GM21717 (cell line): ENCODE results near the gene SLC16A4.
"Not testable (repeated sequence)": the region's sequence is repeated elsewhere in the genome, so short reads cannot be mapped to it uniquely, and the experiment has no call there.

Experiments
- ATAC-seq: cut with Tn5 transposase; IDR thresholded peaks from one replicate; pipeline ENCODE4 v1.9.1; 2021; ENCODE audit warnings: mild to moderate bottlenecking, moderate library complexity; ENCODE audit not compliant: unreplicated experiment

Gene SLC16A4

DNA sequence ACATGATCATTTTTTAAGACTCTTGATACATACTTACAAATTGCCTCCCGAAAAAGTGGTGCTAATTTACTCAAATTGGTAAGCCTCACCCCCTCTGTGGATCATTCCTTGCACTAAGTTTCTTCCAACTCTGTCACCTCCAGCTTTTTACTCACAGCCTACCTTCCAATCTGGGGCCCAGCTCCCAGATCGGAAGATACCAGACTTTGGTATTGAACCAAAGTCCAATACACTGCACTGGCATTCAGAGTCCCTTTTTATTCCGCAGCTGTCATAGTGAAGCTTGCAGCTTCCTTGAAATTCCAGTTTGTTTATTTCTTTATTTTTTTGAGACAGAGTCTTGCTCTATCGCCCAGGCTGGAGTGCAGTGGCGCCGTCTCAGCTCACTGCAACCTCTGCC, 18.5 kb upstream of the SLC16A4 start:
- ATAC-seq, result no peak

DNA sequence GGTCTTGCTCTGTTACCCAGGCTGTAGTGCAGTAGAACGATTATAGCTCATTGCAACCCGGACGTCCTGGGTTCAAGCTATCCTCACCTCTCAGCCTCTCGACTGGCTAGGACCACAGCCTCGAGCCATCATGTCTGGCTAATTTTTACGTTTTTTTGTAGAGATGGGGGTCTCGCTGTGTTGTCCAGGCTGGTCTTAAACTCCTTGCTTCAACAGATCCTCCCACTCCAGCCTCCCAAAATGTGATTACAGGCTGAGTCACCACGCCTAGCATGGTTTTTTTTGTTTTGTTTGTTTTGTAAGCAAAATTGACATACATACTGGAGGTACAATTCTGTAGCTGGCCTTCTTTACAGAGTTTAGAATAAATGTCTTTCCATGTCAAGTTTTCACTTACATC, 17.7 kb upstream of the SLC16A4 start:
- no peak for ATAC-seq

DNA sequence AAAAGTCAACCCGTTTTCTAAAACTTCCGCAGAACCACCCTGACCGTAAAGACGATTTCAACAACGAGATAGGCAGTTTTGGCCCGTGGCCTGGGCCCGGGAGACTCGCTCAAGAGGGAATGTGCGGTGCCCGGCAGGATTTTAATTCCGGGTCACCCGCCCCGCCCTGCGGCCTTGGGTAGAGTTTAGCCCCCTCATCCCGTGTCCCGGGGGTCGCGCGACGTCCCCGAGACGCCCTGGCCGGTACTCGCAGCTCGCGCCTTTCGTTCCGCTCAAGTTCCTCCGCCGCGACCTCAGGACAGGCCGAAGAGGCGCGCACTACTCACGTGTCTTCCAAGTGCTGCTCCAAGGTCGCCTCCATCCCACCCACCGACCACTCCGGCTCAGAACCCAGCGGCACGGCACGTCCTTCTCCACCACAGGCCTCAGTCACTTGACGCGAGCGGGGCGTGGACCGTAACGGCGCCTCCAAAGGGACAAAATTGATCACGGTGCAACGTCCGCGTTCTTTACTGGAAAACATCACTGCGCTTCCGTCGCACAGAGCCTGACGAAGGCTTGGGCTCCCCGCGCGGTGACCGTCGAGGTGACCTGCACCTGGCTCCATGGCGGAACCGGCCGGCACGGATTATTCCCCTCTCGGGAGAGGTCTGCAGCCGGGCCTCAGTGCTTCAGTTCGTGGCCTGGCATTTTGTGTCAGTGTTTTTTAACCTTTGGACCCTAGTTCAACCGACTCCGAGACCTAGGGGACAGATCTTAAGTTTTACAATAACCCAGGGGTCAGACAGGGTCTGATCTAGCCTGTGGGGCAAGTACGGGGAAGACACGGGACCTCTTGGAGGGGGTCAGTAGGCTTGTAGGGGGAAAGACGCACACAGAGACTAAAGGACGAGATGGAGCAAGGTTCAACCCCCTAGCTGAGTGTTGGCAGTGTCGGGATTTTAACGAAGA, 16.7 kb upstream of the SLC16A4 start, which contains the start of gene LAMTOR5:
TSS of gene LAMTOR5 (minus strand) at position 435 of the 951 bp plus-strand sequence. CDS start at position 361, 74 bp downstream.
- ATAC-seq, result peak; percentile 85

DNA sequence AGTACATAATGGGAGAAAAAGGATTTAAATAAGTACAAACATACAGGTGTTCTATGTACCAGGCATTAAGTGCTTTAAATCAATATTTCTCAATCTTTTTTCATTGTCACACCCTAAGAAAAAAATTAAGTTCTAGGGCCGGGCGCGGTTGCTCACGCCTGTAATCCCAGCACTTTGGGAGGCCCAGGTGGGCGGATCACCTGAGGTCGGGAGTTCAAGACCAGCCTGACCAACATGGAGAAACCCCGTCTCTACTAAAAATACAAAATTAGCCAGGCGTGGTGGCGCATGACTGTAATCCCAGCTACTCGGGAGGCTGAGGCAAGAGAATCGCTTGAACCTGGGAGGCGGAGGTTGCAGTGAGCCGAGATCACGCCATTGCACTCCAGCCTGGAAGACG, 15.6 kb upstream of the SLC16A4 start:
- not testable (repeated sequence) for ATAC-seq

DNA sequence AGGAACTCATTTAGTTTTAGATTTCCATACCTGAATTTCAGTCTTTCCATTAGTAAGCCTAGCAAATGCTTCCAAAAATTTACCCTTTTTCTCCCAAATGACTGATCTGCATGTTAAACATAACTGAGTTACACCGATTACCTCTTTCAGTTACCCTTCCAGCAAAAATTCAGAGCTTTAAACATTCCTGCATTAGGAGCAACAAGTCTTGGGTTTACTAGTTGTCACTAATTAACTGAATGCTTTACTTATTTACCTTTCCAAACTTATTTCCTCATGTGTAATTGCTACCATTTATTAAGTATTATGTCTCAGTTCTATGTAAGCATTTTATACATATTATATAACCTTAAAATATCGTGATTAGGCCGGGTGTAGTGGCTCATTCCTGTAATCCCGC, 13.6 kb upstream of the SLC16A4 start:
- no peak for ATAC-seq

DNA sequence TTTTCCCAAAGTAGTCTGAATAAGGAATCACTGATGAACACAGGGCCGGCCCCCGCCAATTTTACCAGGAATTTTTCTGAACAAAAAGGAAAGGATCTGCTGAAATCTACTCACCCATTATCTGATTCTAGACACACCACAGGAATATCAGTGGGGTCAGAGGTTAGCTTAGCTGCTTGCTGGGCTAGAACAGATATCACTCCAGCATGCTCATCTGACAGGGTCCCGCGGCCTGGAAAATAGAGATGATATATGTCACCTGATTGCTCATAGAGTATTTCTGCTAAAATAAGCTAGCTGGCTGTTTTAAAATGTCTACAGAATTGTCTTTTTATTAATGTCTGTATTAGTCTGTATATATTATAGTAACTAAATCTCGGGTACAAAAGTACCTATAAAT, 13.0 kb upstream of the SLC16A4 start:
- ATAC-seq, result no peak

DNA sequence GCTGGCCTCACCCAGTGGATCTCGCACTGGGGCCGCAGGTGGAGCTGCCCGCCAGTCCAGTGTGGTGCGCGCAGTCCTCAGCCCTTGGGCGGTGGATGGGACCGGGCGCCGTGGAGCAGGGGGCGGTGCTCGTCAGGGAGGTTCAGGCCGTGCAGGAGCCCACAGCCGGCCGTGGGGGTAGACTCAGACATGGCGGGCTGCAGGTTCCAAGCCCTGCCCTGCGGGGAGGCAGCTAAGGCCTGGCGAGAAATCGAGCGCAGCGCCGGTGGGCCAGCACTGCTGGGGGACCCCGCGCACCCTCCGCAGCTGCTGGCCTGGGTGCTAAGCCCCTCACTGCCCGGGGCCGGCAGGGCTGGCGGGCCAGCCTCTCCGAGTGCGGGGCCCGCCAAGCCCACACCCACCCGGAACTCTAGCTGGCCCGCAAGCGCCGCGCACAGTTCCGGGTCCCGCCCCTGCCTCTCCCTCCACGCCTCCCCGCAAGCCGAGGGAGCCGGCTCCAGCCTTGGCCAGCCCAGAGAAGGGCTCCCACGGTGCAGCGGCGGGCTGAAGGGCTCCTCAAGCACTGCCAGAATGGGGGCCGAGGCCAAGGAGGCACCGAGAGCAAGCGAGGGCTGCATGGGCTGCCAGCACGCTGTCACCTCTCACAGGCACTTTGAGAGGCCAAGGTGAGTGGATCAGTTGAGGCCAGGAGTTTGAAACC, 5.6 kb upstream of the SLC16A4 start:
- not testable (repeated sequence) for ATAC-seq

DNA sequence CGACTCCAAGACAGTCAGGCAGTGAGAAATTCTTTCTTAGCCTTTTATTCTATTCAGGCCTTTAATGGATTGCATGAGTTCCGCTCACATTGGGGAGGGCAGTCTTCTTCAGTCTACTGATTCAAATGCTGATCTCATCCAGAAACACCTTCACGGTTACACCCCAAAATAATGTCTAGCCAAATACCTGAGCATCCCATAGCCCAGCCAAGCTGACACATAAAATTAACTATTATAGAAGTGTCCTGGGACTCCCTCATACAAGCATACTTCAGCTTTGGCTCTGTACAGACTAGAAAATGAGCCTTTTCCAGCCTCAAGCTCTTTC, 3.6 kb upstream of the SLC16A4 start:
- no peak for ATAC-seq

DNA sequence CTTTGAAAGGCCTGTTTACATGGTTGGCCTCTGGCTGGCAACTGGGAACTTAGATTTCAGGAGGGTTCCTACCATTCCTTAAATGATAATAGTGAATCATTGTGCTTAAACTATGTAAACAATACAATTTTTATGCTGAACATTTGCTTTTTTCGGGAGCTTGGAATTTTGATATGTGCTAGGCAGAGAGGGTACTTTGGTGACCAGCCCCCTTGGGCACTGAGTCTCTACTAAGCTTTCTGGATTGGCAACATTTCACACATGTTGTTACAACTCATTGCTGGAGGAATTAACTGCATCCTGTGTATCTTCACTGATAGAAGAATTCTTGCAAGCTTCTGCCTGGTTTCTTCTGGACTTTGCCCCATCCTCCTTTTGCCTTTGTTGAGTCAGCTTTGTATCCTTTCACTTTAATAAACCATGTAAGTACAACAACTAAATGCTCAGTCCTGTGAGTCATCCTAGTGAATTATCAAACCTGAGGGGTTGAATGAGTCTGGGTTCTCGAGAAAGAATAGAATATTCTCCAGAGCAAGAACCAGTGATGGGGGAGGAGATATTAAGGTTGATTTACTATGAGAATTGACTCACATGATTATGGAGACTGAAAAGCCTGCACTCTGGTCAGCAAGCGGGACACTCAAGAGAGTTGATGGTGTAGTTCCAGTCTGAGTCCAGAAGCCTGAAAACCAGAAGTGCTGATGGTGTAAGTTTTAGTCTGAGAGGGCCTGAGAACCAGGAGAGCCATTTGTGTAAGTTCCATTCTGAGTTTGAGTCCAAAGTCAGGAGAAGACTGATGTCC, 3.1 kb upstream of the SLC16A4 start:
- no peak for ATAC-seq

DNA sequence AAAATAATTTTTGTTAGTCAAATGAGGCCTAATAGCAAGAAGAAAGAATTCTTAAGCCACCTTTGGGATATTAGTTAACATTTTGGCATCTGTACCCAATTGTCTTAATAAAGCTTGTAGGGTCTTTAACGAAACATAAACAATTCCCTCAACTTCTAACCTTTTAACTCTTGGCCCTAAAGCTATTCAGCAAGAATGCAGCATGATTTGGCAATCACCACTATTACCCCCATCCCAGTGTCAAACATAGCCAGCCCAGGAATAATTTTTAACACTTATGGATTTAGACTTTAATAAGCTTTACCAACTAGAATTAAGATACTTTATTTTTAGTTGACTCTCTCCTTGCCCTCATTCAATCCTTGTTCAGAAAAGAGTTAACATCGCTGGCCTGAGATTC, 2.5 kb upstream of the SLC16A4 start:
- no peak for ATAC-seq

DNA sequence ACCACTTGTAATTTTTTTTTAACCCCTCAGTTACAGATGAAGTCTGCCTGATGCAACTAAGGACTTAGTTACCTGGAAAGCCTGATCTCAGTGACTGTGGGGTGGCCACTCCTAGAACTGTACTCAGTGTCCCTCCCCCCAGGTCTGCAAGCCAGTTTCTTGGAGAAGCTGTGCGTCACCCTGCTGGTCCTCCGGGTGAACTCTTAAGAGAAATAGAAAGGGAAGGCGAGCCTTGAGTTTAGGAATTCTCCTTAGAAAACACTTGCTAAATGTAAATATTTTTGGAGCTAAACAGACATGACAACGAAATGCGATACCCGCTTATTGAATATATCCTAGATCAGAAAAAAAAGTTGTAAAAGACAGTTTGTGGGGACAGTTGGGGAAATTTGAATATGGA, 730 bp downstream of the SLC16A4 start:
- no peak for ATAC-seq

DNA sequence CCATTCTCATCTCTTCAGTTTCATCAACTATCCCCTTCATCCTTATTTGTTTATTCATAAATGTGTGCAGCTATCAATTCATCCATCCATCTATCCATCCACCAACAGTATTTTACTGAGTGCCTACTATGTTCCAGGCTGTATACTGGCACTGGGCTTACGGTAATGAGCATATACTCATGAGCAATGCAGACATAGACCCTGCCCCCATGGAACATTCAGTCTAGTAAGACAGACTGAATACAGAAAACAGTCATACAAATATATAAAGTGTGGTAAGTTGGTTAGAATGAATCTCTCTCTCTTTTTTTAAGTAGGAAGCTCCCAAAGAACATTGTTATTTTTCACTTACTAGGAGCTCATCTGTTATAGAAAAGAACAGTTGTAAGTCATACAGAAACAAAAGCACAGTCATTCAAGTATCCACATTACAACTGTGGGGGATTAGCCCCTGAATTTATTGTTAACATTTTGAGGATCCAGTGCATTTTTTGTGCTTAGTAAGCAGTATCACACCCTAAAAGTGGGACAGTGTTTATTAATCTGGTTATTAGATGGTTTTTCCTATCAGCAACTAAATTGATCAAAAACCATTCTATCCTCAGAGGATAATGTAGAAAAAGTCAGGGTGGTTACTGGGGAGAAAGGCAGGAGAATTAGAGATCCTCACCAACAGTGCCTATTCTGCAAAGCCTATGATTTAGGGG, 3.6 kb downstream of the SLC16A4 start:
- no peak for ATAC-seq

DNA sequence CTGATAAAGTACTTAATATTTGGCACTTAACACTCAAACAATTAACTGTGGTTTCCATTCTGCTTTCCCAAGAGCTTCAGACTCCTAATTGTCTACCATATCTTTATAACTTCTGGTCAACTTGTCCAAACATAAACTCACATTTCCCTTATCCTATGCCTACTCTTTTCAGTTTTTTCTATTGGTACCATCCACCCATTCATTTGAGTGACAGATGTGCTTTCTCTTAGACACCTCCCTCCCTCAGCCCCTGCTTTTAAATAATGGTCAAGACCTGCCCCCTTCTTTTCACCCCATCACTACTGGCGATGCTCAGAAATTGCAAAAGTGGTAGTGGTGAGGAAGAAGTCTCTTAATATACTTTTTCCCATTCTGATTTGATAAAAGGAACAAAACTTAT, 5.5 kb downstream of the SLC16A4 start:
- no peak for ATAC-seq

DNA sequence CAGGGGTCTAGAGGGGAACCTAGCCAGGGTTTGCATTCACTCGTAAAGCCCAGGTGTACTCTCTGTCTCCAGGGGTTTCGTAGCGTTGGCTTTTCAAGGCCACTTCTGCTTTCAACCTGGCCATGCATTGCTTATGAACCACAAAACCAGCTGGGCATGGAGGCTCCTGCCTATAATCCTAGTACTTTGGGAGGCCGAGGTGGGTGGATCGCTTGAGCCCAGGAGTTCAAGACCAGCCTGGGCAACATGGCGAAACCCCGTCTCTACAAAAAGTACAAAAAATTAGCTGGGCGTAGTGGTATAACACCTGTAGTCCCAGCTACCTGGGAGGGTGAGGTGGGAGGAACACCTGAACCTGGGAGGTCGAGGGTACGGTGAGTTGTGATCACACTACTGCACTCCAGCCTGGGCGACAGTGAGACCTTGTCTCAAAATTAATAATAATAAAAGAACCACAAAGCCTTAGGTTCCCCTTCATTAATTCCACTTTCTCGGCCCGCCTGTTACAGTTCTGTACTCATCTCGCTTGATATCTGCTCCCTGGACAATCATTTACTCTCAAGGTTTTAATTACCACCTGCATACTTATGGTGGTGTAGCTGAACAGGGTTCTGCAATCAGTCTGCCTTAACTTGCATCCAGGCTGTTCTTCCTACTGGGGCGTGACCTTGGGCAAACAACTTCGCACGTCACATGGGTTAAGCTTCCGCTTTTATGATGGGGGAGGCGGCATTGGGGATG, 6.1 kb downstream of the SLC16A4 start:
- peak; percentile 64 for ATAC-seq

DNA sequence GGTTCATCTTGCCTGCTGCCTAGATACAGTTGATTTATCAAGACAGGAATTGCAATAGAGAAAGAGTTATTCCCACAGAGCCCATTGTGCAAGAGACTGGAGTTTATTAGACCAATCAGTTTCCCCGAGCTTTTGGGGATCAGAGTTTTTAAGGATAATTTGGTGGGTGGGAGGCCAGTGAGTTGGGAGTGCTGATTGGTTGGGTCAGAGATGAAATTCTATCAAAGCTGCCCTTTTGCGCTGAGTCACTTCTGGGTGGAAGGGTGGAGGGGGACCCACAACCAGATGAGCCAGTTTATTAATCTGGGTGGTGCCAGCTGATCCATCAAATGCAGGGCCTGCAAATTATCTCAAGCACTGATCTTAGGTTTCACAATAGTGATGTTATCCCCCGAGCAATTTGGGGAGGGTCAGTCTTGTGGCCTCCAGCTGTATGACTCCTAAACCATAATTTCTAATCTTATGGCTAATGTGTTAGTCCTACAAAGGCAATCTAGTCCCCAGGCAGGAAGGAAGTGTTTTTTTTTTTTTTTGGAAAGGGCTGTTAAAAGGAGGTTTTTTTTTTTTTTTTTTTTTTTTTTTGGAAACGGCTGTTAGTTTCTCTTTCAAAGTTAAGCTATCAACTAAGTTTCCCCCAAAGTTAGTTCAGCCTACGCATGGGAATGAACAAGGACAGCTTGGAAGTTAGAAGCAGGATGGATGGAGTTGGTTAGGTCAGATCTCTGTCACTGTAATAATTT, 7.4 kb downstream of the SLC16A4 start:
- no peak for ATAC-seq

DNA sequence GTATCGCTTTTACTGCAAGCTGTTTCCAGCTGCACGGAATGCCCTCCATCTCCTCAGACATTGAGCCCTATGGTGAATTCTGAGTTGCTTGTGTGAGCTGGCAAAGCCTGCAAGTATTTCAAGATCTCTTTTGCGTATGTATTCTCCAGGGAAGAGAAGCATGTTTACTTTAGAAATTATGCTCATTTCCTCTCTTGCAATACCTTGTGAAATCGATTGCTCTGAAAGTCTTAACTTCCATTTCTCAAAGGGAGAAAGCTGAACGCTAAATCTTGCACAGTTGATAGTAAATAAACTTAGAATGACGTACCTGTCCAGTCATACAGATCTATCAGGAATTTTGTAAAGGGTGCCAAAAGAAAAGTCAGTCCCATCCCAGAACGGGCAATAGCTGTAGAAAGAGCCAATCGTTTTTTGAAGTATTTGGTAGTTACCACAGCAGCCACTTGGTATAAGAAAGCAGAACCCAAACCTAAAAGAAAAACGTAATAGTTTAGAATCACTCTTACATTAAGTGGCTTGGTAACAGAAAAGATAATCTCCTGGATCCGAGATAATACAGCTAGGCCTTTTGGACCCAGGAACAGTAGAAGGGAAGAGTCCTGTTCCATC, 10.0 kb downstream of the SLC16A4 start:
- ATAC-seq, result no peak

DNA sequence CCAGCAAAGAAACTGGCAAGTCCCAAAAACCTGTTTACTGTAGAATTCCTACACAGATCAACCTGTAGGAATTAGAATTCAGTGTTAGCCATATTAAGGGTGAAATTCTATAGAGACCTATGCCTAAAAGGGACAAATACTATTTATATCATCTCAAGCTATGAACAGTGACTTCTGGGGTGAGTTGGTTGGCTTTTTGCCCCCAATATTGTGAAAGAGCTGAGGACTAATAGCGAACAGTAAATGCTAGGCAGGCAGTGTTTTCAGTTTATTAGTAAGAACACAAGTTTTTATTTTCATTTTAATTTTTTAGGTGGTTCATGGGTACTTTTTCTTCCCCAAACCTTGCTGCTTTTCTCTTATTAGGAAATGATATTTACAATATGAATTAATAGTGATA, 15.3 kb downstream of the SLC16A4 start:
- ATAC-seq, result no peak

DNA sequence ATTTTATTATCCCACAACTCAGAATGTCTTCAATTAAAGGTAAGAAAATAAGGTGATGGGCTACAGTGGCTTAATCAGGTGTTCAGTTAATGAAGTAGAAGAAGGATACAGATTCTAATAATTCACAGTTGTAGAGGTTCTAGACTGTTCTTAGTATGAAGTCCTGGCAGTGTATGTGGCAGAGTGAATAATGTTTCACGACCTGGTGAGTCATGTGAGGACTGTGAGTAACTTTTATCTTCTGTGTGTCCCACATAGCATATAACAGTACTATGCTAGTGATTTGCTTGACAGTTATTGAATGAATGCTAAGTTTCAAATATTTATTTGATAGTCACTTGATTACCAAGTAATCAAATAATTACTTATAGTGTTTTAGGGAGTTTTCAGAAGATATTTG, 20.0 kb downstream of the SLC16A4 start:
- no peak for ATAC-seq

DNA sequence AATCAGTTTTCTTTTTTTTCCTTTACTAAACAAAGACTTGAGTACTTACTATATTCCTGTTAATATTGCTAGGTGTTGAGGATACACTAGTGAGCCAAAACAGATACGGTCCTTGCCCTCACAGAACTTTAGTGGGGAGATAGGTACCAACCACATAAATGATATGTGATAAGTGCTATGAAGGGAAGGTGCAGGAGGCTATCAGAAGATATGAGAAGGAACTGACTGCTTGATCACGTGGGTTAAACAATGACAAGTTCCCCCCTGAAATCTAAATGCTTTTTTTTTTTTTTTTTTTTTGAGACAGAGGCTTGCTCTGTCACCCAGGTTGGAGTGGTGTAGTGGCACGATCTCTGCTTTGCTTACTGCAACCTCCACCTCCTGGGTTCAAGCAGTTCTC, 26.6 kb downstream of the SLC16A4 start:
- no peak for ATAC-seq
